Smooth muscle cell (in vitro differentiated cells): ENCODE results near the gene ACACB. TPM values are rescaled to one million over a fixed set of nuclear protein-coding genes. Genes with fewer than 3 reads are reported as not detected.

ENCODE experiments used
- DNase-seq: peaks from one replicate; lab custom pipeline; 2025; ENCODE audit not compliant: unreplicated experiment; lab: John Stamatoyannopoulos, UW
- H2AFZ ChIP-seq: fragments of 200-600 bp; sonication (generic); 2 replicates; pipeline ENCODE4 v1.6.0; 2016; ENCODE audit warnings: antibody characterized with exemption, low read depth, mild to moderate bottlenecking
- H3F3A ChIP-seq: fragments of 200-600 bp; sonication (generic); 2 replicates; pipeline ENCODE4 v1.6.0; 2017; ENCODE audit warnings: antibody characterized with exemption, low read depth
- H3K27ac ChIP-seq: fragments of 200-600 bp; sonication (generic); 2 replicates; pipeline ENCODE4 v1.5.1; 2016; ENCODE audit warnings: low read depth, mild to moderate bottlenecking
- H3K27me3 ChIP-seq: fragments of 200-600 bp; sonication (generic); 2 replicates; pipeline ENCODE4 v1.6.1; 2016; ENCODE audit warnings: low read depth, mild to moderate bottlenecking
- H3K36me3 ChIP-seq: fragments of 200-600 bp; sonication (generic); 2 replicates; pipeline ENCODE4 v1.5.1; 2016; ENCODE audit warnings: low read depth
- H3K4me1 ChIP-seq: fragments of 200-600 bp; sonication (generic); 2 replicates; pipeline ENCODE4 v1.5.1; 2016; ENCODE audit warnings: low read depth
- H3K4me2 ChIP-seq: fragments of 200-600 bp; sonication (generic); 2 replicates; pipeline ENCODE4 v1.6.0; 2016; ENCODE audit warnings: mild to moderate bottlenecking
- H3K4me3 ChIP-seq: fragments of 200-600 bp; sonication (generic); 2 replicates; pipeline ENCODE4 v1.5.1; 2016; ENCODE audit warnings: mild to moderate bottlenecking
- H3K79me2 ChIP-seq: fragments of 200-600 bp; sonication (generic); 2 replicates; pipeline ENCODE4 v1.6.0; 2016; ENCODE audit warnings: low read depth, mild to moderate bottlenecking
- H3K9ac ChIP-seq: fragments of 200-600 bp; sonication (generic); 2 replicates; pipeline ENCODE4 v1.6.0; 2016; ENCODE audit warnings: low read depth
- H3K9me3 ChIP-seq: fragments of 200-600 bp; sonication (generic); replicated peaks from 2 replicates; pipeline ENCODE4 v1.5.1; 2016; ENCODE audit warnings: low read depth
- H4K20me1 ChIP-seq: fragments of 200-600 bp; sonication (generic); 2 replicates; pipeline ENCODE4 v1.6.0; 2016; ENCODE audit warnings: low read depth
- CTCF ChIP-seq: fragments of 200-600 bp; sonication (generic); IDR thresholded peaks from 2 replicates; pipeline ENCODE4 v1.5.1; 2017; ENCODE audit warnings: borderline replicate concordance, mild to moderate bottlenecking, antibody characterized with exemption; ENCODE audit not compliant: insufficient read depth, poor library complexity, severe bottlenecking
- WGBS: methylation state at CpG from one replicate; pipeline ENCODE4 v1.1.7; 2016; ENCODE audit warnings: low lambda C conversion rate; 5-methylcytosine and 5-hydroxymethylcytosine counted together
- polyA plus RNA-seq: library from polyadenylated mRNA; unstranded; fragments of >200 nt; fragmentation: Nextera tagmentation; extraction: Ambion mirVana; gene quantifications from 2 replicates; pipeline ENCODE4 v1.2.1, GENCODE V29; 2016
- total RNA-seq: library from RNA; depleted of rRNA; stranded (reverse); fragments of >200 nt; gene quantifications from 2 replicates; pipeline ENCODE4 v1.2.3, GENCODE V29; 2014

Gene ACACB
- total and polyA plus RNA-seq, 2 experiments from 2014 or later: 0.58 to 2.0 TPM

- H3K4me1 ChIP-seq: peaks cover 5% of the 10 kb centered on the region
- 89% methylated on average over 9 of the region's 9 CpGs for WGBS
- no peak overlapping the region for H3K4me2 ChIP-seq
- H4K20me1 ChIP-seq: no peaks in the 10 kb centered on the region
- H3K9me3 ChIP-seq: no peaks in the 10 kb centered on the region
- no peak overlapping the region for H3K4me3 ChIP-seq
- no peaks in the 10 kb centered on the region for H3K36me3 ChIP-seq
- DNase-seq: no peak
- H3K27ac ChIP-seq: no peak overlapping the region
- H3K79me2 ChIP-seq: no peaks in the 10 kb centered on the region
- no peak overlapping the region for H3K9ac ChIP-seq
- no peaks in the 10 kb centered on the region for H3F3A ChIP-seq
- H3K27me3 ChIP-seq: no peaks in the 10 kb centered on the region
- no peak for TF ChIP-seq CTCF
- no peak overlapping the region for H2AFZ ChIP-seq
These were observed 33.8 kb downstream of the ACACB start for GRCh38 chr12:109150124-109150640.

GRCh38 chr12:109151457-109151856, 35.1 kb downstream of the ACACB start:
- Histone ChIP-seq H3K9ac (no peak overlapping the region), H3K27ac (no peak overlapping the region), H3K27me3 (no peaks in the 10 kb centered on the region), H3F3A (no peaks in the 10 kb centered on the region), H3K4me3 (no peak overlapping the region), H3K79me2 (no peaks in the 10 kb centered on the region), H3K36me3 (no peaks in the 10 kb centered on the region), H3K9me3 (no peaks in the 10 kb centered on the region), H4K20me1 (no peaks in the 10 kb centered on the region), H3K4me2 (no peak overlapping the region), H2AFZ (no peak overlapping the region), H3K4me1 (peaks cover 5% of the 10 kb centered on the region)
- no peak for TF ChIP-seq CTCF
- DNase-seq: no peak
- WGBS: 91% methylated on average over 4 of the region's 4 CpGs

GRCh38 chr12:109153821-109154441, 37.5 kb downstream of the ACACB start:
- H3K9me3 ChIP-seq: no peaks in the 10 kb centered on the region
- H3K4me2 ChIP-seq: peak overlapping the region; percentile 94
- no peaks in the 10 kb centered on the region for H3K27me3 ChIP-seq
- no peaks in the 10 kb centered on the region for H4K20me1 ChIP-seq
- no peak for DNase-seq
- H3K79me2 ChIP-seq: no peaks in the 10 kb centered on the region
- WGBS: 42% methylated on average over 18 of the region's 18 CpGs
- no peak for TF ChIP-seq CTCF
- no peaks in the 10 kb centered on the region for H3F3A ChIP-seq
- no peaks in the 10 kb centered on the region for H3K36me3 ChIP-seq
- peaks cover 5% of the 10 kb centered on the region for H3K4me1 ChIP-seq
- H2AFZ ChIP-seq: peak overlapping the region; percentile 96
- no peak overlapping the region for H3K27ac ChIP-seq
- H3K4me3 ChIP-seq: peak overlapping the region; percentile 64
- H3K9ac ChIP-seq: no peak overlapping the region
